Prostate gland (tissue), 2 donors: ENCODE measurements around the gene USP40. TPM values are rescaled to one million over a fixed set of nuclear protein-coding genes. Genes with fewer than 3 reads are reported as not detected.
A peak's percentile ranks its signal among the peaks of the same experiment; 100 is the strongest.

Experiments used
- DNase-seq: peaks from one replicate; pipeline ENCODE4 v3.0.0-alpha.2; 2019; ENCODE audit warnings: low spot score
- H3K27ac ChIP-seq, 2 donors: fragments of 200-600 bp; sonication (generic); 2 replicates each; pipeline ENCODE4 v1.5.1; 2017 to 2019
- H3K27me3 ChIP-seq: fragments of 200-600 bp; sonication (generic); replicated peaks from 2 replicates; pipeline ENCODE4 v1.5.1; 2019; ENCODE audit not compliant: insufficient read depth
- H3K36me3 ChIP-seq, 2 donors: fragments of 200-600 bp; sonication (generic); 1 replicate in 1 of 2; 2 replicates in 1 of 2; pipeline versions ENCODE4 v1.5.1 to v1.8.1; 2017 to 2019
- H3K4me1 ChIP-seq: fragments of 200-600 bp; sonication (generic); replicated peaks from 2 replicates; pipeline ENCODE4 v1.5.1; 2019
- H3K4me3 ChIP-seq, 2 donors: fragments of 200-600 bp; sonication (generic); 2 replicates each; pipeline ENCODE4 v1.5.1; 2017 to 2019
- H3K9me3 ChIP-seq: fragments of 200-600 bp; sonication (generic); 2 replicates; pipeline ENCODE4 v1.5.1; 2017
- POLR2A ChIP-seq: fragments of 450-650 bp; IDR thresholded peaks from one replicate; pipeline ENCODE4 v1.6.1; 2016; ENCODE audit warnings: antibody characterized with exemption, mild to moderate bottlenecking
- POLR2AphosphoS5 ChIP-seq: sonication (generic); formaldehyde crosslinking; IDR thresholded peaks from one replicate; pipeline ENCODE4 v1.6.1; 2017; ENCODE audit warnings: antibody characterized with exemption
- WGBS: methylation state at CpG from one replicate; pipeline ENCODE4 v1.1.5; 2018; 5-methylcytosine and 5-hydroxymethylcytosine counted together
- intact Hi-C: fragments of 100-400 bp; cut with DNase I; formaldehyde crosslinking; loops from one replicate; pipeline ENCODE4 v1.14.2; 2022
- total RNA-seq, 2 donors: library from RNA; depleted of rRNA; stranded (reverse); fragments of >200 nt; gene quantifications; one replicate each; pipeline ENCODE4 v1.1.0, GENCODE V29; 2016
- TF ChIP-seq, protein P1 (sequence below), 4 experiments: fragments of 200-600 bp in 2 of 4; fragments of 450-650 bp in 2 of 4; sonication (generic) in 2 of 4; IDR thresholded peaks; 1 replicate in 3 of 4; 2 replicates in 1 of 4; pipeline ENCODE4 v1.5.1; 2016 to 2019; ENCODE audit warnings: antibody characterized with exemption in 4 of 4, mild to moderate bottlenecking in 2 of 4, moderate library complexity in 2 of 4

Gene USP40
- total RNA-seq, 2 donors from 2014 or later: 45.1 to 50.2 TPM

DNA sequence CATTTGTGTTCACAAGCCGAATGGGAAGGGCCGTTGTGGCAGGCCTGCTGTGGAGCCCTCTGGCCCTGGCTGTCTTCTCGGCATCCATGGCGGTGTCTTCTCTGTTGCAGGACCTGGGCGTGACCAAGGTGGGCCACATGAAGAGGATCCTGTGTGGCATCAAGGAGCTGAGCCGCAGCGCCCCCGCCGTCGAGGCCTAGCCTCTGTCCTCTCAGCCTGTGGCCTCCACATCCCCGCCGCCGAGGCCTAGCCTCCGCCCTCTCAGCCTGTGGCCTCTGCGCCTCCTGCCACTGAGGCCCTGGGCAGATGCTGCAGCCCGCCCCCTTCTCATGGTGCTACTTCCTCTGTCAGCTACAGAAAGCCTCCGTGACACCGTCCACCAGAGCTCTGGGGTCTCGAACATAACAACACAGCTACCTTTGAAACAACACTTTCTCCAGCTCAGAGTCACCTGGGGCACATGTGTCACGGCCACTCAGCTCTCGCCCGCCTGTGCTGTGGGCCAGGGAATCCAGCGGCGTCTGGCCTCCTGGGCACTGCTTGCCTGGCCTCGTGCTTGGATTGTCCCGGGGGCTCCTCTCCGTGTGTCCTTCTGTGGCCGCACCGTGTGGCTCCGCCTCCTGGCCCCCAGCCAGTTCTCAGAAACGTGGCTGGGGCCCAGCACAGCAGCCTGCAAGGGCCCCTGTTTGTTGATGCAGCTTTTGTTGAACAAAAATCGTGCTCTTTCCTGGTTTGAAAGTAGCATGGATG lies 97.1 kb downstream of the USP40 start:
- no peak for DNase-seq

DNA sequence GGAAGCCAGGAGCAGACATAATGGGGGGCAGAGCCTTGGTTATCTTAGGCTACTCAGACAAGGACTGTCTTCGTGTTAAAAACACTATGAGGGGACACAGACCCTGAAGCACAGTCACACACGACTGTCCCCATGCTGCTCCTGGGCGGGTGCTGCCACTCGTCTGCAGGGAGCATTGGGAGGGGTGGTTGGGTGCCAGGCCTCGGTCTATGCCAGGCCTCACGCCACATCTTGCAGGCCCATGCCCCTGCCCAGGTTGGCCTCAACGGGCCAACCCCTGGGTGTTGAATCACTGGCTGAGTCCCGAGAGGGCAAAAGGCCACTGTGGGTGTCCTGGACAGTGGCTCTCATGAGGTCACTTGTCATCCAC lies 97.9 kb downstream of the USP40 start:
- H3K27me3 ChIP-seq: no peaks in the 10 kb centered on the region
- WGBS: 97% methylated on average over 8 of the region's 8 CpGs
- H3K4me1 ChIP-seq: no peaks in the 10 kb centered on the region
- no peaks in the 10 kb centered on the region for H3K9me3 ChIP-seq
- intact Hi-C loops: no loop called here
- no peak for DNase-seq
- H3K27ac ChIP-seq: no peak overlapping the region
- peaks cover 0 to 24% of the 10 kb centered on the region in 2 donors for H3K36me3 ChIP-seq
- TF ChIP-seq, protein P1, sequence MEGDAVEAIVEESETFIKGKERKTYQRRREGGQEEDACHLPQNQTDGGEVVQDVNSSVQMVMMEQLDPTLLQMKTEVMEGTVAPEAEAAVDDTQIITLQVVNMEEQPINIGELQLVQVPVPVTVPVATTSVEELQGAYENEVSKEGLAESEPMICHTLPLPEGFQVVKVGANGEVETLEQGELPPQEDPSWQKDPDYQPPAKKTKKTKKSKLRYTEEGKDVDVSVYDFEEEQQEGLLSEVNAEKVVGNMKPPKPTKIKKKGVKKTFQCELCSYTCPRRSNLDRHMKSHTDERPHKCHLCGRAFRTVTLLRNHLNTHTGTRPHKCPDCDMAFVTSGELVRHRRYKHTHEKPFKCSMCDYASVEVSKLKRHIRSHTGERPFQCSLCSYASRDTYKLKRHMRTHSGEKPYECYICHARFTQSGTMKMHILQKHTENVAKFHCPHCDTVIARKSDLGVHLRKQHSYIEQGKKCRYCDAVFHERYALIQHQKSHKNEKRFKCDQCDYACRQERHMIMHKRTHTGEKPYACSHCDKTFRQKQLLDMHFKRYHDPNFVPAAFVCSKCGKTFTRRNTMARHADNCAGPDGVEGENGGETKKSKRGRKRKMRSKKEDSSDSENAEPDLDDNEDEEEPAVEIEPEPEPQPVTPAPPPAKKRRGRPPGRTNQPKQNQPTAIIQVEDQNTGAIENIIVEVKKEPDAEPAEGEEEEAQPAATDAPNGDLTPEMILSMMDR (IDR thresholded peaks at IDR 0.05): no peak
- TF ChIP-seq POLR2A: no peak
- TF ChIP-seq POLR2AphosphoS5: no peak
- no peak overlapping the region for H3K4me3 ChIP-seq

More for the DNA sequence above, 97.1 kb downstream of the USP40 start:
- H3K27ac ChIP-seq: peak overlapping the region in 1 of 2 donors; percentile 52
- no peak overlapping the region for H3K4me3 ChIP-seq
- no peaks in the 10 kb centered on the region for H3K4me1 ChIP-seq
- H3K9me3 ChIP-seq: no peaks in the 10 kb centered on the region
- peaks cover 0 to 18% of the 10 kb centered on the region in 2 donors for H3K36me3 ChIP-seq
- intact Hi-C loops: no loop called here
- 71% methylated on average over 32 of the region's 32 CpGs for WGBS
- TF ChIP-seq POLR2AphosphoS5 (no peak), POLR2A (no peak)
- TF ChIP-seq, protein P1 (IDR thresholded peaks at IDR 0.05): no peak
- H3K27me3 ChIP-seq: no peaks in the 10 kb centered on the region

GRCh38 chr2:233468047-233468740 lies 98.4 kb downstream of the USP40 start:
- Histone ChIP-seq H3K36me3 (peaks cover 0 to 24% of the 10 kb centered on the region in 2 donors), H3K4me1 (no peaks in the 10 kb centered on the region), H3K27ac (no peak overlapping the region), H3K27me3 (no peaks in the 10 kb centered on the region), H3K4me3 (no peak overlapping the region), H3K9me3 (no peaks in the 10 kb centered on the region)
- no peak for DNase-seq
- intact Hi-C loops: no loop called here
- 93% methylated on average over 22 of the region's 22 CpGs for WGBS
- TF ChIP-seq POLR2AphosphoS5 (no peak), POLR2A (no peak)
- TF ChIP-seq, protein P1 (IDR thresholded peaks at IDR 0.05): no peak

DNA sequence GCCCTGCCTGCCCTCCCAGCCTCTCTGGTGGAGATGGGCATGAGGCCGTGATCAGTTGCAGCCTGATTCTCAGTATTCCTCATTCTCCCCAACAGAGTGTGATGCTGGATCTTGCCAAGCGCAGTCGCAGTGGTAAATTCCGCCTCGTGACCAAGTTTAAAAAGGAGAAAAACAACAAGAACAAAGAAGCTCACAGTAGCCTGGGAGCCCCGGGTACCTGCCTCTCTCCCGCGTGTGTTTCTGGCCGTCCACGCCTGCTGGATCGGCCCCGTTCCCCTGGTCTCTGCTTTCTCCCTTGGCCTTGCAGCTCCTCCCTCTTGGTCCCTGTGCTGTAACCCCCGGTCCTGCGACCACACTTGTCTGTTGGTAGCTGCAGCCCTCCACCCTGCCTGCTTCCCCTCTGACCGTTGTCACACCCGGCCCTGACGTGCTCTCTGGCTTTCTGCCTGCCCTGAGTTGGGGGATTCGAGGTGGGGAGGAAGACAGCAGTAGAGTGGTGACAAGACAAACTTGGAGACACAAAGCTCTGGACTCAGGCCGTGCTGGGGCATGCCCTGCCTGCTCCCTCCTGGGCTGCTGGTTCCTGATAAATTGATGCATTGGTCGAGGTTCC lies 99.5 kb downstream of the USP40 start:
- Histone ChIP-seq H3K36me3 (peaks cover 0 to 24% of the 10 kb centered on the region in 2 donors), H3K4me1 (no peaks in the 10 kb centered on the region), H3K27me3 (no peaks in the 10 kb centered on the region), H3K4me3 (no peak overlapping the region), H3K9me3 (no peaks in the 10 kb centered on the region), H3K27ac (no peak overlapping the region)
- no peak for DNase-seq
- TF ChIP-seq, protein P1 (IDR thresholded peaks at IDR 0.05): no peak
- TF ChIP-seq POLR2AphosphoS5 (no peak), POLR2A (no peak)
- intact Hi-C loops: no loop called here
- WGBS: 89% methylated on average over 20 of the region's 20 CpGs
